Loucy (cell line): ENCODE results near the gene HSD17B14.

ENCODE experiments used
- H2AFZ ChIP-seq: fragments of 200-600 bp; sonication (generic); 2 replicates; pipeline ENCODE4 v1.6.0; 2016; ENCODE audit warnings: antibody characterized with exemption, mild to moderate bottlenecking, low read length, moderate library complexity
- H3F3A ChIP-seq: fragments of 200-600 bp; 2 replicates; pipeline ENCODE4 v1.6.0; 2016; ENCODE audit warnings: antibody characterized with exemption, low read depth, mild to moderate bottlenecking
- H3K27me3 ChIP-seq: fragments of 200-600 bp; sonication (generic); 2 replicates; pipeline ENCODE4 v1.6.1; 2014; ENCODE audit warnings: low read length, mild to moderate bottlenecking; ENCODE audit not compliant: insufficient read depth, poor library complexity, severe bottlenecking
- H3K36me3 ChIP-seq: fragments of 200-600 bp; sonication (generic); 2 replicates; pipeline ENCODE4 v1.6.1; 2016; ENCODE audit warnings: low read length; ENCODE audit not compliant: insufficient read depth
- H3K4me1 ChIP-seq: fragments of 200-600 bp; sonication (generic); 2 replicates; pipeline ENCODE4 v1.5.1; 2014; ENCODE audit warnings: low read length, mild to moderate bottlenecking; ENCODE audit not compliant: insufficient read depth, poor library complexity, severe bottlenecking
- H3K4me2 ChIP-seq: fragments of 200-600 bp; sonication (generic); 2 replicates; pipeline ENCODE4 v1.6.0; 2014; ENCODE audit warnings: antibody characterized with exemption, low read length, low read depth, mild to moderate bottlenecking; ENCODE audit not compliant: poor library complexity, severe bottlenecking
- H3K4me3 ChIP-seq: fragments of 200-600 bp; sonication (generic); 2 replicates; pipeline ENCODE4 v1.5.1; 2014; ENCODE audit warnings: low read length, mild to moderate bottlenecking, mixed read lengths; ENCODE audit not compliant: poor library complexity, severe bottlenecking
- H3K79me2 ChIP-seq: fragments of 200-600 bp; sonication (generic); 2 replicates; pipeline ENCODE4 v1.6.1; 2014; ENCODE audit warnings: low read length; ENCODE audit not compliant: insufficient read depth
- H3K9ac ChIP-seq: fragments of 200-600 bp; sonication (generic); 2 replicates; pipeline ENCODE4 v1.6.0; 2014; ENCODE audit warnings: mild to moderate bottlenecking, low read depth, low read length, moderate library complexity; ENCODE audit not compliant: poor library complexity, severe bottlenecking
- H3K9me2 ChIP-seq: fragments of 200-600 bp; sonication (generic); replicated peaks from 2 replicates; pipeline ENCODE4 v1.6.1; 2016; ENCODE audit warnings: low read depth, low read length, mixed read lengths
- H3K9me3 ChIP-seq: fragments of 200-600 bp; sonication (generic); 2 replicates; pipeline ENCODE4 v1.6.1; 2014; ENCODE audit warnings: mild to moderate bottlenecking, antibody characterized with exemption, low read length, low read depth; ENCODE audit not compliant: insufficient read depth
- H4K20me1 ChIP-seq: fragments of 200-600 bp; sonication (generic); 2 replicates; pipeline ENCODE4 v1.6.0; 2014; ENCODE audit warnings: antibody characterized with exemption, low read length, mild to moderate bottlenecking; ENCODE audit not compliant: insufficient read depth, poor library complexity, severe bottlenecking
- EZH2phosphoT487 ChIP-seq: fragments of 200-600 bp; IDR thresholded peaks from 2 replicates; pipeline ENCODE4 v1.6.1; 2018; ENCODE audit warnings: antibody characterized with exemption, mild to moderate bottlenecking, moderate library complexity, borderline replicate concordance
- TF ChIP-seq, protein P1 (sequence below): fragments of 200-600 bp; sonication (generic); conservative IDR thresholded peaks from 2 replicates; pipeline ENCODE4 v1.5.1; 2014; ENCODE audit warnings: mild to moderate bottlenecking, antibody characterized with exemption, low read length

The HSD17B14 gene

GRCh38 chr19:48798937-48799336, 37.4 kb downstream of the HSD17B14 start:
- Histone ChIP-seq H3K9me2 (no peaks in the 10 kb centered on the region), H3F3A (no peaks in the 10 kb centered on the region), H3K9me3 (no peaks in the 10 kb centered on the region), H3K36me3 (no peaks in the 10 kb centered on the region), H3K4me2 (peak overlapping the region; percentile 55), H2AFZ (no peak overlapping the region), H4K20me1 (no peaks in the 10 kb centered on the region), H3K4me3 (peak overlapping the region; percentile 6), H3K79me2 (no peaks in the 10 kb centered on the region), H3K27me3 (no peaks in the 10 kb centered on the region), H3K4me1 (peaks cover 9% of the 10 kb centered on the region), H3K9ac (peak overlapping the region; percentile 56)
- TF ChIP-seq EZH2phosphoT487, result no peak
- TF ChIP-seq, protein P1, sequence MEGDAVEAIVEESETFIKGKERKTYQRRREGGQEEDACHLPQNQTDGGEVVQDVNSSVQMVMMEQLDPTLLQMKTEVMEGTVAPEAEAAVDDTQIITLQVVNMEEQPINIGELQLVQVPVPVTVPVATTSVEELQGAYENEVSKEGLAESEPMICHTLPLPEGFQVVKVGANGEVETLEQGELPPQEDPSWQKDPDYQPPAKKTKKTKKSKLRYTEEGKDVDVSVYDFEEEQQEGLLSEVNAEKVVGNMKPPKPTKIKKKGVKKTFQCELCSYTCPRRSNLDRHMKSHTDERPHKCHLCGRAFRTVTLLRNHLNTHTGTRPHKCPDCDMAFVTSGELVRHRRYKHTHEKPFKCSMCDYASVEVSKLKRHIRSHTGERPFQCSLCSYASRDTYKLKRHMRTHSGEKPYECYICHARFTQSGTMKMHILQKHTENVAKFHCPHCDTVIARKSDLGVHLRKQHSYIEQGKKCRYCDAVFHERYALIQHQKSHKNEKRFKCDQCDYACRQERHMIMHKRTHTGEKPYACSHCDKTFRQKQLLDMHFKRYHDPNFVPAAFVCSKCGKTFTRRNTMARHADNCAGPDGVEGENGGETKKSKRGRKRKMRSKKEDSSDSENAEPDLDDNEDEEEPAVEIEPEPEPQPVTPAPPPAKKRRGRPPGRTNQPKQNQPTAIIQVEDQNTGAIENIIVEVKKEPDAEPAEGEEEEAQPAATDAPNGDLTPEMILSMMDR, result no peak

DNA sequence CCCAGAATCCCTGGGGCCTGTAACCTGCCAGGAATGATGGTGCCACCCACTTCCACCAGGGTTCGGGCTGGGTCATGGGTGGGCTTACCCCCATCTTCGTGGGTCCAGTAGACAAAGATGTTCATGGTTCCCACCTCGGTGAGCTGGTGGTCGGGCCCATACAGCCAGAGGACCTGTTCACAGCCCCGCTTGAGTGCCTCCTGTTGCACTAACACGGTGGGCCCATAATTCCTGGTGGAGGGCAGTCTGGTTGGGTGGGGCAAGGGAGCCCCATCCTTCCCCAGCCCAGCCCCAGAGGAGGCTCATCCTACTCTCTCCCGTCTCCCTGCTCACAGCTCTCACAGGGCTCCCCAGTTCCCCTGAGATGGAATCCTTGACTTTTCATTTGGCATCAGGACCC, 39.2 kb downstream of the HSD17B14 start:
- H3K9ac ChIP-seq, result no peak overlapping the region
- no peaks in the 10 kb centered on the region for H3K27me3 ChIP-seq
- H3K4me2 ChIP-seq, result no peak overlapping the region
- no peaks in the 10 kb centered on the region for H3F3A ChIP-seq
- H3K9me3 ChIP-seq, result no peaks in the 10 kb centered on the region
- no peaks in the 10 kb centered on the region for H3K79me2 ChIP-seq
- no peaks in the 10 kb centered on the region for H3K9me2 ChIP-seq
- no peaks in the 10 kb centered on the region for H3K36me3 ChIP-seq
- H2AFZ ChIP-seq, result no peak overlapping the region
- no peak overlapping the region for H3K4me3 ChIP-seq
- TF ChIP-seq, protein P1, result no peak
- TF ChIP-seq EZH2phosphoT487, result no peak
- peaks cover 9% of the 10 kb centered on the region for H3K4me1 ChIP-seq
- no peaks in the 10 kb centered on the region for H4K20me1 ChIP-seq

GRCh38 chr19:48796298-48797083, 39.8 kb downstream of the HSD17B14 start:
- Histone ChIP-seq H3K36me3 (no peaks in the 10 kb centered on the region), H3K9me3 (no peaks in the 10 kb centered on the region), H2AFZ (no peak overlapping the region), H3K27me3 (no peaks in the 10 kb centered on the region), H3K79me2 (no peaks in the 10 kb centered on the region), H3K9ac (no peak overlapping the region), H3K4me3 (no peak overlapping the region), H3K4me1 (peaks cover 9% of the 10 kb centered on the region), H4K20me1 (no peaks in the 10 kb centered on the region), H3K4me2 (no peak overlapping the region), H3K9me2 (no peaks in the 10 kb centered on the region), H3F3A (no peaks in the 10 kb centered on the region)
- TF ChIP-seq, protein P1, result no peak
- TF ChIP-seq EZH2phosphoT487, result no peak
